Keratinocyte (primary cell): Measurements from ENCODE around the gene CHD9. TPM values are rescaled to one million over a fixed set of nuclear protein-coding genes. Genes with fewer than 3 reads are reported as not detected.

ENCODE experiments used
- DNase-seq: peaks from one replicate; pipeline ENCODE4 v3.0.0-alpha.2; 2011; ENCODE audit warnings: low read depth, missing footprints, low spot score
- FAIRE-seq: peaks from 2 replicates; lab custom pipeline; 2011; peaks lifted over from hg19 to GRCh38; lab: Jason Lieb, UNC
- H2AFZ ChIP-seq: 2 replicates; pipeline ENCODE4 v1.6.0; 2012; ENCODE audit warnings: low read length, control low read depth, inconsistent platforms; ENCODE audit not compliant: control insufficient read depth
- H3K27ac ChIP-seq: 2 replicates; pipeline ENCODE4 v1.5.1; 2011; ENCODE audit warnings: low read length; ENCODE audit not compliant: control insufficient read depth, insufficient read depth
- H3K27me3 ChIP-seq: 3 replicates; pipeline ENCODE4 v1.6.0; 2011; ENCODE audit warnings: low read length; ENCODE audit not compliant: control insufficient read depth, insufficient read depth; ENCODE audit errors: extremely low read depth
- H3K36me3 ChIP-seq, 2 experiments: 2 replicates in 1 of 2; 3 replicates in 1 of 2; pipeline ENCODE4 v1.5.1; 2011; ENCODE audit warnings: low read length in 2 of 2, mild to moderate bottlenecking in 1 of 2; ENCODE audit not compliant: control insufficient read depth in 2 of 2, insufficient read depth in 2 of 2; ENCODE audit errors: extremely low read depth in 1 of 2
- H3K4me1 ChIP-seq: 3 replicates; pipeline ENCODE4 v1.5.1; 2011; ENCODE audit warnings: low read length; ENCODE audit not compliant: control insufficient read depth, insufficient read depth; ENCODE audit errors: extremely low read depth
- H3K4me2 ChIP-seq: 3 replicates; pipeline ENCODE4 v1.6.0; 2011; ENCODE audit warnings: low read depth, low read length; ENCODE audit not compliant: control insufficient read depth, insufficient read depth; ENCODE audit errors: extremely low read depth
- H3K4me3 ChIP-seq, 3 experiments: fragments of 200-600 bp in 1 of 3; sonication (generic) in 1 of 3; 2 replicates in 2 of 3; 3 replicates in 1 of 3; pipeline ENCODE4 v1.5.1; 2011 to 2016; ENCODE audit warnings: low read length in 3 of 3, mild to moderate bottlenecking in 3 of 3, control low read depth in 2 of 3, inconsistent platforms in 1 of 3, low read depth in 1 of 3, mixed read lengths in 1 of 3, mixed run types in 1 of 3, moderate library complexity in 1 of 3; ENCODE audit not compliant: control insufficient read depth in 2 of 3, insufficient read depth in 2 of 3; ENCODE audit errors: extremely low read depth in 1 of 3
- H3K79me2 ChIP-seq: 2 replicates; pipeline ENCODE4 v1.6.0; 2012; ENCODE audit warnings: low read length; ENCODE audit not compliant: control insufficient read depth, insufficient read depth
- H3K9ac ChIP-seq: 3 replicates; pipeline ENCODE4 v1.6.0; 2011; ENCODE audit warnings: low read length; ENCODE audit not compliant: control insufficient read depth, insufficient read depth; ENCODE audit errors: extremely low read depth
- H3K9me1 ChIP-seq: 3 replicates; pipeline ENCODE4 v1.6.0; 2011; ENCODE audit warnings: low read length; ENCODE audit not compliant: control insufficient read depth, insufficient read depth; ENCODE audit errors: extremely low read depth
- H3K9me3 ChIP-seq: 2 replicates; pipeline ENCODE4 v1.5.1; 2012; ENCODE audit warnings: low read depth, low read length; ENCODE audit not compliant: control insufficient read depth
- H4K20me1 ChIP-seq: 3 replicates; pipeline ENCODE4 v1.6.0; 2011; ENCODE audit warnings: low read length; ENCODE audit not compliant: control insufficient read depth, insufficient read depth; ENCODE audit errors: extremely low read depth
- EZH2 ChIP-seq: IDR thresholded peaks from one replicate; pipeline ENCODE4 v1.6.1; 2012; ENCODE audit warnings: inconsistent platforms, mild to moderate bottlenecking, low read length, moderate library complexity
- dilution Hi-C: fragments of 300-500 bp; cut with MboI; formaldehyde crosslinking; loops from one replicate; pipeline ENCODE4 v1.7.0; 2020; ENCODE audit warnings: low sequenced_read_pairs; ENCODE audit not compliant: extremely low pct_ligation_motif_present
- polyA plus RNA-seq, 5 experiments: library from polyadenylated mRNA; depleted of rRNA in 3 of 5; stranded (reverse) in 3 of 5; stranded (forward) in 1 of 5; unstranded in 1 of 5; fragments of >200 nt; gene quantifications; 1 replicate in 1 of 5; 2 replicates in 3 of 5; 3 replicates in 1 of 5; pipeline versions ENCODE4 v1.2.1 to v1.2.3, GENCODE V29; 2011 to 2012; ENCODE audit warnings: missing spikeins in 2 of 5, low read depth in 1 of 5, low replicate concordance in 1 of 5
- TF ChIP-seq, protein P1 (sequence below), 3 experiments: IDR thresholded peaks in 1 of 3; conservative IDR thresholded peaks in 1 of 3; optimal IDR thresholded peaks in 1 of 3; 2 replicates in 2 of 3; 3 replicates in 1 of 3; pipeline versions ENCODE3 to v1.5.1; 2011; ENCODE audit warnings: low read length in 3 of 3, mild to moderate bottlenecking in 3 of 3, moderate library complexity in 2 of 3, control low read depth in 1 of 3, inconsistent platforms in 1 of 3; ENCODE audit not compliant: insufficient read depth in 2 of 3; ENCODE audit errors: extremely low read depth in 1 of 3

The CHD9 gene
- polyA plus RNA-seq, 1 donor (not counting 4 experiments of a cell fraction or from before 2014, with no cell fraction given), result 32.8 TPM

DNA sequence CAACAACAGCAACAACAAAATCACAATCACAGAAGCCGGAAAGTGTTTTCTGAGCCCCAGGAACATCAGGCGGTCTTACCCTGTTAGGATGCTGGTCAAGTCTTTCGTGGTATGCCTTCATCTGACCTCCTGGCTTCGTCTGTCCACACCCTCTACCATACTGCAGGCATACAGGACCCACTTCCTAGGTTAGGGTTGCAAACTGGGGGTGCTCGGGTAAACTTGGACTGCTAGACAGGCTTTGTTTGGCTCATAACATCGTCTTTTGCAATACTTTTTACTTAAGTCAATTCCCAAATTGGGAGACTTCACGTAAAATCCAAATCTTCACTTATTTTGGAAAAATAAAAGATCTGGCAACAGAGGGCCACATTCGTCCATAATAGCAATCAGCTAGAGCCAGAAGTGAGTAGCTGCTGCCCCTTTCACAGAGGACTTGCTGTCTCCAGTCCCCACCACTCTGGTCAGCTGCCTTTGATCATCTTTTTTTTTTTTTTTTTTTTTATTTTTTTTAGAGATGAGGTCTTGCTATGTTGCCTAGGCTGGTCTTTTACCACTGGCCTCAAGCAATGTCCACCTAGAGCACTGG lies 30.0 kb downstream of the CHD9 start:
- Histone ChIP-seq H3K9ac (peak overlapping the region; percentile 55), H3K79me2 (peaks cover 6% of the 10 kb centered on the region), H3K9me1 (no peaks in the 10 kb centered on the region), H3K27me3 (no peaks in the 10 kb centered on the region), H2AFZ (no peak overlapping the region), H3K4me1 (peaks cover 70% of the 10 kb centered on the region), H3K4me2 (peak overlapping the region; percentile 65), H3K36me3 (no peaks in the 10 kb centered on the region), H3K4me3 (peak overlapping the region in 1 of 3 experiments; percentile 2), H3K9me3 (no peaks in the 10 kb centered on the region), H3K27ac (peak overlapping the region; percentile 78), H4K20me1 (no peaks in the 10 kb centered on the region)
- FAIRE-seq, result no peak
- dilution Hi-C loops, result no loop called here
- TF ChIP-seq, protein P1, sequence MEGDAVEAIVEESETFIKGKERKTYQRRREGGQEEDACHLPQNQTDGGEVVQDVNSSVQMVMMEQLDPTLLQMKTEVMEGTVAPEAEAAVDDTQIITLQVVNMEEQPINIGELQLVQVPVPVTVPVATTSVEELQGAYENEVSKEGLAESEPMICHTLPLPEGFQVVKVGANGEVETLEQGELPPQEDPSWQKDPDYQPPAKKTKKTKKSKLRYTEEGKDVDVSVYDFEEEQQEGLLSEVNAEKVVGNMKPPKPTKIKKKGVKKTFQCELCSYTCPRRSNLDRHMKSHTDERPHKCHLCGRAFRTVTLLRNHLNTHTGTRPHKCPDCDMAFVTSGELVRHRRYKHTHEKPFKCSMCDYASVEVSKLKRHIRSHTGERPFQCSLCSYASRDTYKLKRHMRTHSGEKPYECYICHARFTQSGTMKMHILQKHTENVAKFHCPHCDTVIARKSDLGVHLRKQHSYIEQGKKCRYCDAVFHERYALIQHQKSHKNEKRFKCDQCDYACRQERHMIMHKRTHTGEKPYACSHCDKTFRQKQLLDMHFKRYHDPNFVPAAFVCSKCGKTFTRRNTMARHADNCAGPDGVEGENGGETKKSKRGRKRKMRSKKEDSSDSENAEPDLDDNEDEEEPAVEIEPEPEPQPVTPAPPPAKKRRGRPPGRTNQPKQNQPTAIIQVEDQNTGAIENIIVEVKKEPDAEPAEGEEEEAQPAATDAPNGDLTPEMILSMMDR (optimal IDR thresholded peaks at IDR 0.05 in 1 of 3, IDR thresholded peaks at IDR 0.05 in 1 of 3, conservative IDR thresholded peaks at IDR 0.05 in 1 of 3; ENCODE audit: extremely low read depth in 1 of 3, insufficient read depth in 2 of 3, low read length in 3 of 3), result no peak
- no peak for TF ChIP-seq EZH2
- DNase-seq, result no peak

GRCh38 chr16:53085369-53085843 lies 30.6 kb downstream of the CHD9 start:
- Histone ChIP-seq H3K9me3 (no peaks in the 10 kb centered on the region), H3K9ac (peak overlapping the region; percentile 55), H3K4me3 (no peak overlapping the region), H3K36me3 (no peaks in the 10 kb centered on the region), H2AFZ (no peak overlapping the region), H4K20me1 (no peaks in the 10 kb centered on the region), H3K4me1 (peaks cover 71% of the 10 kb centered on the region), H3K27ac (peak overlapping the region; percentile 78), H3K4me2 (peak overlapping the region; percentile 65), H3K79me2 (peaks cover 6% of the 10 kb centered on the region), H3K27me3 (no peaks in the 10 kb centered on the region), H3K9me1 (no peaks in the 10 kb centered on the region)
- dilution Hi-C loops, result no loop called here
- no peak for DNase-seq
- TF ChIP-seq EZH2, result no peak
- TF ChIP-seq, protein P1 (optimal IDR thresholded peaks at IDR 0.05 in 1 of 3, IDR thresholded peaks at IDR 0.05 in 1 of 3, conservative IDR thresholded peaks at IDR 0.05 in 1 of 3; ENCODE audit: extremely low read depth in 1 of 3, insufficient read depth in 2 of 3, low read length in 3 of 3), result no peak
- FAIRE-seq, result peak; percentile 69
